NCI-H2171 treated with DMSO at 0.1 percent for 48 hours (cell line): ENCODE measurements around the gene DUOX1.

Experiments used
- DNase-seq: peaks from one replicate; lab custom pipeline; 2025; lab: John Stamatoyannopoulos, UW

Gene DUOX1

GRCh38 chr15:45187894-45188830 lies 58.4 kb downstream of the DUOX1 start, which contains the start of gene SHF:
TSS of gene SHF (minus strand) at chr15:45187966. CDS start at chr15:45187951, 15 bp downstream.
- DNase-seq, result peak; percentile 89

- DNase-seq, result no peak
Observed at GRCh38 chr15:45197512-45197911, 67.7 kb downstream of the DUOX1 start.

- DNase-seq, result peak; percentile 96
Observed at GRCh38 chr15:45198337-45199135, 68.7 kb downstream of the DUOX1 start.

GRCh38 chr15:45199136-45199810 lies 69.5 kb downstream of the DUOX1 start:
- peak; percentile 90 for DNase-seq

GRCh38 chr15:45200001-45200798 lies 70.4 kb downstream of the DUOX1 start:
- DNase-seq, result peak; percentile 97

GRCh38 chr15:45200799-45201556 lies 71.2 kb downstream of the DUOX1 start:
- peak; percentile 90 for DNase-seq

GRCh38 chr15:45201557-45201859 lies 71.7 kb downstream of the DUOX1 start:
- no peak for DNase-seq

- DNase-seq, result no peak
Observed at GRCh38 chr15:45201869-45202268, 72.1 kb downstream of the DUOX1 start.

GRCh38 chr15:45203182-45203581 lies 73.4 kb downstream of the DUOX1 start:
- DNase-seq, result no peak

GRCh38 chr15:45205192-45205591 lies 75.4 kb downstream of the DUOX1 start:
- peak; percentile 66 for DNase-seq

- no peak for DNase-seq
Observed at GRCh38 chr15:45212493-45212892, 82.7 kb downstream of the DUOX1 start.
